Bronchial epithelial cell (primary cell): ENCODE measurements around the gene GABRB3. TPM values are rescaled to one million over a fixed set of nuclear protein-coding genes. Genes with fewer than 3 reads are reported as not detected.

Experiments used
- DNase-seq: peaks from one replicate; pipeline ENCODE4 v3.0.0-alpha.2; 2010; ENCODE audit warnings: low read depth
- FAIRE-seq: peaks from 2 replicates; lab custom pipeline; 2011; peaks lifted over from hg19 to GRCh38; lab: Jason Lieb, UNC
- H3K27me3 ChIP-seq: 2 replicates; pipeline ENCODE4 v1.5.1; 2011; ENCODE audit warnings: low read length; ENCODE audit not compliant: control insufficient read depth, insufficient read depth
- H3K36me3 ChIP-seq: 2 replicates; pipeline ENCODE4 v1.5.1; 2011; ENCODE audit warnings: low read length; ENCODE audit not compliant: control insufficient read depth, insufficient read depth
- H3K4me3 ChIP-seq: 2 replicates; pipeline ENCODE4 v1.5.1; 2011; ENCODE audit warnings: mild to moderate bottlenecking, low read depth, low read length, control low read depth
- total RNA-seq: library from RNA; depleted of rRNA; stranded (reverse); fragments of >200 nt; gene quantifications from 2 replicates; pipeline ENCODE4 v1.2.1, GENCODE V29; 2014
- TF ChIP-seq, protein P1 (sequence below): IDR thresholded peaks from 2 replicates; pipeline ENCODE4 v1.5.1; 2011; ENCODE audit warnings: mild to moderate bottlenecking, moderate library complexity, low read length, control low read depth, inconsistent platforms; ENCODE audit not compliant: insufficient read depth, severe bottlenecking

Gene GABRB3
- total RNA-seq, 1 donor from 2014 or later, result 1.1 TPM

DNA sequence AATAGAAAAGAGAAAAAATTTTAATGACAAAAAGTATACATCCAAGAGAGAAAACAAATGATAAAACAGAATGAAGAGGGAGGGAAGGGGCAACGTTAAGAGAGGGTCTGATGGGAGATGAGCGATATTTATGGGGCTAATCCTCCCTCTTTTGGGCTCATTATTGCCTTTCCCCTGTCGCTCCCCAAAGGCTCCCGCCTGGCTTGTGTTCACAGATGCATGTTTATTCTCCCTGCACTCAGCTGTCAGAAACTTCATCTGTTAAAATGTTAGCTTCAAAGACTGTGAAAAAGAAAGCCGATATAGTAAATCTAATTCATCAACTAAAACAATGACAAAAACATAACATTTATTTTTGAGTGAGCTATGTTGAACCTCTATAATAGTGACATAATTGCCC, 74.3 kb downstream of the GABRB3 start:
- no peak overlapping the region for H3K4me3 ChIP-seq
- H3K27me3 ChIP-seq, result no peaks in the 10 kb centered on the region
- no peak for DNase-seq
- no peaks in the 10 kb centered on the region for H3K36me3 ChIP-seq
- no peak for FAIRE-seq
- TF ChIP-seq, protein P1, sequence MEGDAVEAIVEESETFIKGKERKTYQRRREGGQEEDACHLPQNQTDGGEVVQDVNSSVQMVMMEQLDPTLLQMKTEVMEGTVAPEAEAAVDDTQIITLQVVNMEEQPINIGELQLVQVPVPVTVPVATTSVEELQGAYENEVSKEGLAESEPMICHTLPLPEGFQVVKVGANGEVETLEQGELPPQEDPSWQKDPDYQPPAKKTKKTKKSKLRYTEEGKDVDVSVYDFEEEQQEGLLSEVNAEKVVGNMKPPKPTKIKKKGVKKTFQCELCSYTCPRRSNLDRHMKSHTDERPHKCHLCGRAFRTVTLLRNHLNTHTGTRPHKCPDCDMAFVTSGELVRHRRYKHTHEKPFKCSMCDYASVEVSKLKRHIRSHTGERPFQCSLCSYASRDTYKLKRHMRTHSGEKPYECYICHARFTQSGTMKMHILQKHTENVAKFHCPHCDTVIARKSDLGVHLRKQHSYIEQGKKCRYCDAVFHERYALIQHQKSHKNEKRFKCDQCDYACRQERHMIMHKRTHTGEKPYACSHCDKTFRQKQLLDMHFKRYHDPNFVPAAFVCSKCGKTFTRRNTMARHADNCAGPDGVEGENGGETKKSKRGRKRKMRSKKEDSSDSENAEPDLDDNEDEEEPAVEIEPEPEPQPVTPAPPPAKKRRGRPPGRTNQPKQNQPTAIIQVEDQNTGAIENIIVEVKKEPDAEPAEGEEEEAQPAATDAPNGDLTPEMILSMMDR, result no peak

DNA sequence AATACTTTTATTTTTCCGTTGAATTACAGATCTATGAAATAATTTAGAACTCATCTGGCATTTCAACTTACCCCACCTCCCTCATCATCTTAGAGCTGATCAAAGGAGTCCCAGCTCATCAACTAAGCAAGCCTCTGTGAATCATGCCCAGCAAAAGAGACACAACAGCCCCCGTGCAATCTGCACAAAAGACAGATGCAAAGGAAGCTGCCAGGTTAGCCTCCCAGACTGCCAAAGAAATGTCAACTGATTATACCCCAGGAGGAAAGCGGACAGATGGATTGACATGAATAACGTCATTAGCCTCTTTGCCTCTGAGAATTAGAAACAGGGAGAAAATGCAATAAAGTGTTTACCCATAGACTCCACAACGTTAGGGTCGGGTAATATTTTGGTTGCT, 75.0 kb downstream of the GABRB3 start:
- FAIRE-seq, result no peak
- TF ChIP-seq, protein P1, result no peak
- no peak for DNase-seq
- no peaks in the 10 kb centered on the region for H3K27me3 ChIP-seq
- H3K4me3 ChIP-seq, result no peak overlapping the region
- no peaks in the 10 kb centered on the region for H3K36me3 ChIP-seq

DNA sequence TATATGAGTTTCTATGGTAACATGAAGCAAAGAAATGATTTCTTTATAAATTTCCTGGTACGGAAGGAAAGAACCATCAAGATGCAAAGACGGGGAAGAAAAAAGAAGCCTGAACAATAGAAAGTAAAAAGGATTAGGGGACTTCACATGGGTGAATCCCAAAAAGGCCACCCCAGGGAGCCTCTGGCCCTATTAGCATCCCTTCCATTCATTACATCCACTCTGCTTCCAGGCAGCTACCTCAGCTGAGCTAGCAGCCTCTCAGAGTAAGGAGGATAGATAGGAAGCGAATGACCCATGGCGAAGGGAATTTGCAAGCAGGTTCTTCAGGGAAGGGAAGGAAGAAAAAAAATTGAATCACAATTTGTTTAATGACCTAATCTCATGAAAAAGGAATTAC, 81.6 kb downstream of the GABRB3 start:
- Histone ChIP-seq H3K4me3 (no peak overlapping the region), H3K27me3 (no peaks in the 10 kb centered on the region), H3K36me3 (no peaks in the 10 kb centered on the region)
- FAIRE-seq (no peak), DNase-seq (no peak)
- TF ChIP-seq, protein P1, result no peak

DNA sequence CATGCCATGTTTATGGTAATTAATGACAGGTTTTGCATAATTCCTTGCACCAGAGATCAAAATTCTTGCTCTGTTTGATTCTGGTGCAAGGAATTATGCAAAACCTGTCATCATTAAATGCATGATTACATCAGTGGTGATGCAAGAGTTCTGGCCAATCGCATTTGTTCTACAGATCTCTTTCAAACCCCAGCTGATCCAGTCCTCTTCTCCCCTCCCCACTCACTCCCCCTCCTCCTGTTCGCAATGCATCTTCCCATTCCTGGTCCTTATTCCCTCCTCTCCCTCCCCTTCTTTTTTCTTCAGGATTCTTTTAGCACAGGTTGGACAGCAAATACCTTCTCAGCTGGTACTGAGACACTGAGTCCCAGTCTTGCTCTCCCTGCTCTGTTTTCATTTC, 82.1 kb downstream of the GABRB3 start:
- no peaks in the 10 kb centered on the region for H3K36me3 ChIP-seq
- TF ChIP-seq, protein P1, result no peak
- no peak for DNase-seq
- FAIRE-seq, result no peak
- no peak overlapping the region for H3K4me3 ChIP-seq
- no peaks in the 10 kb centered on the region for H3K27me3 ChIP-seq

DNA sequence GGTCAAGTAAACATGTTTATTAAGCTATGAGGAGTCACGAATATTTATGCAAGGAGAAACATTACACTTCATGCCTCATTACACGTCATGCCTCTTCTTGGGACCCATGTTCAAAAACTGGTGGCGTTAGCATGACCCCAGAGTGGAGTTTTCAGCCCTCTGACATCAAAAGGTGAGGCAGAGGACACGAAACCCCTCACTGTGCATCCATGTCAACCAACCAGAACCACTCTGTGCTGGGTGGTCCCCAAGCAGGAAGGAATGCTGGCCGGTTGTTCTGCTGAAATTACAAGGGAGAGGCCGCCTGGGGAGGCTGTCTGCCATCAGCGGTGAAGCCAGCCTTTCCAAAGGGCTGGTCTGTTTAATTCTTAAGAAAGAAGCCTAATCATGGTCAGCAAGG, 83.4 kb downstream of the GABRB3 start:
- FAIRE-seq (no peak), DNase-seq (no peak)
- TF ChIP-seq, protein P1, result no peak
- Histone ChIP-seq H3K4me3 (no peak overlapping the region), H3K27me3 (no peaks in the 10 kb centered on the region), H3K36me3 (no peaks in the 10 kb centered on the region)

DNA sequence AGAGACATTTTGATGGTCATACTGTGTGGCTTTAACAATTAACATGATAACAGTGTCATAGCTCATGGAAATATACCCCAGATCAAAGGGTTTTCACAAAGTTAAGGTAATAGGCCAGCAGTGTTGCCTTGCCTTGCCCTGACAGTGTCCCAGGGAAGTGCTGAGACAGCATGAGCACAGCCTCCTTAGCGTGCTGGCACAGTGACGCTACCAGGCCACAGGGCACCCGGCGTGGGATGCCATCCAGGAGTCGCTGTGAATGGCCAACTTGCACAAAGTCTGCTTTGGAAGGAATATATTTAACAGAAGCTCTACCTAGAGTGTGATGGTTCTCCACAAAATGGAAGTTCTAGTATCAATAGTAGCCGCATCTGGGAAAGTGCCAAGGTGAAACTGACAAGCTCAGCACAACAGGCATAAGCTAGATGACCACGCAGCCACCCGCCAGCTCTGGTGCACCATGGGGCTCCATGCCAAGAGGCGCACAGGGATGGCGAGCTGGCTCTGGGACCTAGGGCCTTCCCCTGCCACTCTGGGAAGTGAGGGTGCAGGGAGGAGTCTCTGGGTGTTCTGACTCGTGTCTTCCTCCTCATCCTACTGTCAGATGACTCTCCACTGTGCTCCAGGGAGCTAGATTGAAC, 86.2 kb downstream of the GABRB3 start:
- Histone ChIP-seq H3K36me3 (no peaks in the 10 kb centered on the region), H3K4me3 (no peak overlapping the region), H3K27me3 (no peaks in the 10 kb centered on the region)
- FAIRE-seq (no peak), DNase-seq (no peak)
- TF ChIP-seq, protein P1, result no peak
